Measurements from ENCODE around the gene KNDC1.

- no peak for TF ChIP-seq POLR2AphosphoS5 (IDR thresholded peaks at IDR 0.05; ENCODE audit: low read depth, low read length)
- TF ChIP-seq TAF1 (IDR thresholded peaks at IDR 0.05; ENCODE audit: borderline replicate concordance, insufficient read depth, low read length): no peak
Observed at GRCh38 chr10:133224756-133225372, 64.8 kb downstream of the KNDC1 start.
